ENCODE data around the gene LRCH4.

DNA sequence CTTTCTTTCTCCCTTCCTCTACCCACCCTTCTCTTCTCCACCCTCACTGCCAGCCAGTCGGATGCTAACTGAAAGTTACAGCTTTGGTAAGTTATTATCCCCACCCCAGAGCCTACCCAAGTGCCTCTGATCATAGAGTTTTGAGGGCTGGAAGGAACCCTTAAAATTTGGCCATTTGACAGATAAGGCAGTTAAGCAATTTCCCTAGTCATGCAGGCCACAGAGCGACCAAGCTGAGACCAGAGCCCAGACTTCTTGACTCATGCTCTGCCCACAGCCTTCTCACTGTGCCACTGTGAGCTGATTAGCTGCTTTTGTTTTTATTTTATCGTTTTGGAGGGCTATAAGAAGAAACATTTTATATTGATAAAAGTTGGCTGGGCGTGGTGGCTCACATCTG, 29.4 kb downstream of the LRCH4 start:
- no peak for TF ChIP-seq EZH2phosphoT487 (IDR thresholded peaks at IDR 0.05; ENCODE audit: borderline replicate concordance, low read length)
- TF ChIP-seq, protein P1, sequence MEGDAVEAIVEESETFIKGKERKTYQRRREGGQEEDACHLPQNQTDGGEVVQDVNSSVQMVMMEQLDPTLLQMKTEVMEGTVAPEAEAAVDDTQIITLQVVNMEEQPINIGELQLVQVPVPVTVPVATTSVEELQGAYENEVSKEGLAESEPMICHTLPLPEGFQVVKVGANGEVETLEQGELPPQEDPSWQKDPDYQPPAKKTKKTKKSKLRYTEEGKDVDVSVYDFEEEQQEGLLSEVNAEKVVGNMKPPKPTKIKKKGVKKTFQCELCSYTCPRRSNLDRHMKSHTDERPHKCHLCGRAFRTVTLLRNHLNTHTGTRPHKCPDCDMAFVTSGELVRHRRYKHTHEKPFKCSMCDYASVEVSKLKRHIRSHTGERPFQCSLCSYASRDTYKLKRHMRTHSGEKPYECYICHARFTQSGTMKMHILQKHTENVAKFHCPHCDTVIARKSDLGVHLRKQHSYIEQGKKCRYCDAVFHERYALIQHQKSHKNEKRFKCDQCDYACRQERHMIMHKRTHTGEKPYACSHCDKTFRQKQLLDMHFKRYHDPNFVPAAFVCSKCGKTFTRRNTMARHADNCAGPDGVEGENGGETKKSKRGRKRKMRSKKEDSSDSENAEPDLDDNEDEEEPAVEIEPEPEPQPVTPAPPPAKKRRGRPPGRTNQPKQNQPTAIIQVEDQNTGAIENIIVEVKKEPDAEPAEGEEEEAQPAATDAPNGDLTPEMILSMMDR (IDR thresholded peaks at IDR 0.05; ENCODE audit: low read depth, low read length, poor library complexity, severe bottlenecking): no peak
